Skeletal muscle cell (primary cell): Measurements from ENCODE around the gene UBE2D4.

Experiments used
- DNase-seq: peaks from one replicate; pipeline ENCODE4 v3.0.0-alpha.2; 2010; ENCODE audit warnings: low read depth
- H3K4me3 ChIP-seq: 2 replicates; pipeline ENCODE4 v1.5.1; 2011; ENCODE audit warnings: low read depth, mild to moderate bottlenecking, control low read depth, low read length, moderate library complexity

UBE2D4 gene

GRCh38 chr7:43905956-43906330 is 20.3 kb upstream of the UBE2D4 start:
- DNase-seq, result no peak
- peak overlapping the region; percentile 63 for H3K4me3 ChIP-seq

DNA sequence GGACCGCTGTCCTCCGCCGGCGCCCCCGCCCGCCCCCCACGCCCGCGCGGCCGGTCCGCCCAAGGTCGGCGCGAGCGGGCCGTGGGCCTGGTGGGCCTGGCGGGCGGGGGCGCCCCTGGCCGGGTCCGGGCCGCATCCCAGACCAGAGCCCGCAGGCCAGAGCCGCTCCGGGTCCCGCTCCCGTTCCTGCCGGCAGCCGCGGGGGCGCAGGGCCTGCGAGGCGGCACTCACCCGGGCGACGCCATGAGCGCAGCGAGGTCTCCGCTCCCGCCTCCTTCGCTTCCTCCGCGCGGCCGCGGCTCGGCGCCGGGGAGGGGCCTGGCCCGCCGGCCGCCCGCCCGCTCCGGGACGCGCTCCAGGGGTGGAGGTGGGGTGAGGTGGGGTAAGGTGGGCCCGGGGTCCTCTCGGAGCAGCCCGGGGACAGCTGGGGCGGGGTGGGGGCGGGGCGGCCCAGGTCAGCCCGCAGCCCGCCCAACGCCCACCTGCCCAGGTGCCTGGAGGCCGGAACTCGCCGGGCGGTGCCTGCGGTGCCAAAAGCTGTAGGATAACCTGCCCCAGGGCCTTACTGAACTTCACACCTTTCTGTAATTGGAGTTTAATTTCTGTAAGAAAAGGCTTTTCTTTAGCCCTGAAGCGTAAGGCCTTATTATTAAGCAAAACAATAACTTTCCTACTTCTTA is 19.8 kb upstream of the UBE2D4 start, which contains the start of gene URGCP:
URGCP (minus strand) TSS at position 266 of the 680 bp plus-strand sequence; CDS start at position 245, 21 bp downstream.
- peak within 1 kb of the TSS; percentile 63 for H3K4me3 ChIP-seq
- no peak for DNase-seq

- DNase-seq, result no peak
- no peak overlapping the region for H3K4me3 ChIP-seq
Observed at GRCh38 chr7:43914795-43915194, 11.4 kb upstream of the UBE2D4 start.

DNA sequence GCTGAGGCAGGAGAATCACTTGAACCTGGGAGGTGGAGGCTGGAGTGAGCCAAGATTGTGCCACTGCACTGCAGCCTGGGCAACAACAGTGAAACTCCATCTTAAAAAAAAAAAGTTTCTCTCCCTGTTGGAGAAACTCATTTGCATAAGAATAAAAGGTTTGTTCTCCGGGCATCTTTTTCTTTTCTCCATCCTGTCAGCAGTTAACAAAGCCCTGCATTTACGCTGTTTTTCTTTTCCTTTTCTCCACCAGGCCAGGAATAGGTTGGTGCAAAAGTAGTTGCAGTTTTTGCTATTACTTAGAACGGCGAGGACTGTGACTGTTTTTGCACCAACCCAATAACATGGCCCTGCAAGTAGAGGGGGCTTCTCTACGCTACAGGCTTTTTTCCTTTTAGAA is 10.3 kb upstream of the UBE2D4 start:
- no peak for DNase-seq
- H3K4me3 ChIP-seq, result no peak overlapping the region

DNA sequence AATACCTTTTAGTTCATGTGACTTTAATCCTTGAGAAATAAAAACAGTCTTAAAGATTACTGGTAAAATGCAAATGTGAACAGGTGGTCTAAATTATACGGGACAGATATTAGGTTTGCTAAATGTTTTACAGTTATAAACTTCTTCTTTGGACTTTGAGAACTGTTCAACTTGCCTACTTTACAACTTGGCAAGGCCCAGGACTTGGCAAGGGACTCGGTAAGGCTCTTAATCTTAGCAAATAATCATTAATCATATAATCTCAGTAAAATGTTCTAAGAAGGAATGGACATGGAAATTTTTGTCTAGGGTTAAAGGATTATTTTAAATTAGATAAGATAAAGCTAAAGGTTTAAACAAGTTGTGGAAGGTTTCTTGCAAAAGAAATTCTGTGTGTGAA is 4.8 kb upstream of the UBE2D4 start:
- DNase-seq, result no peak
- no peak overlapping the region for H3K4me3 ChIP-seq

- H3K4me3 ChIP-seq, result no peak overlapping the region
- no peak for DNase-seq
Observed at GRCh38 chr7:43922726-43923125, 3.5 kb upstream of the UBE2D4 start.

DNA sequence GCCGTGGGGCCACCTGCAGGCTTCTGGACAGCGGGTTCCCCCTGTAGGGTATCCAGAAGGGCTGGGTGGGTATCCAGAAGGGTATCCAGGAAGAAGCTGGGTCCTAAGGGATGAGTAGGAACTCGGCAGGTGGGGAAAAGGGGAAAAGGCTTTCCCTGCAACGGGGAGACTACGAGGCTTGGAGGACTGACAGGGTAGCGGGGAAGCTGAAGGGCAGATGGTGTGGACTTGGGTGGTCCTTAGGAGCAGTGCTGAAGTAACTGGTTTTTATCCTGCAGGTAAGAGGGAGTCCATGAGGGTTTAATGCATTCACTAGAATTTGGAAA is 525 bp downstream of the UBE2D4 start:
- peak overlapping the region; percentile 76 for H3K4me3 ChIP-seq
- no peak for DNase-seq

DNA sequence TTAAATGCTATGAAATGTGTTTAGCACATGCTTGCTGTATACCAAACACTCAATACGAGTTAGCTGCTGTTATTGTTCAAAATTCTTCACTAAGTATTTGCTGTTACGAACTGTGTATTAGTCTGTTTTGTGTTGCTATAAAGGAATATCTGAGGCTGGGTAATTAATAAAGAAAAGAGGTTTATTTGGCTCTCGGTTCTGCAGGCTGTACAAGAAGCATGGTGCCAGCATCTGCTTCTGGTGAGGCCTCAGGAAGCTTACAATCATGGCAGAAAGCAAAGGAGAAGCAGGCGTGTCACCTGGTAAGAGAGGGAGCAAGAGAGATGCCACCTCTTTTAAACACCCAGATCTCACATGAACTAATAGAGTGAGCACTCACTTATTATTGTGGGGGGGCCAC is 1.6 kb downstream of the UBE2D4 start:
- no peak for DNase-seq

GRCh38 chr7:43929529-43930457 is 3.6 kb downstream of the UBE2D4 start:
- no peak for DNase-seq
- H3K4me3 ChIP-seq, result no peak overlapping the region

More for the DNA sequence above, 1.6 kb downstream of the UBE2D4 start:
- H3K4me3 ChIP-seq, result no peak overlapping the region

GRCh38 chr7:43931346-43931745 is 5.1 kb downstream of the UBE2D4 start:
- no peak for DNase-seq
- H3K4me3 ChIP-seq, result no peak overlapping the region

- H3K4me3 ChIP-seq, result no peak overlapping the region
- DNase-seq, result no peak
Observed at GRCh38 chr7:43933902-43934560, 7.8 kb downstream of the UBE2D4 start.

GRCh38 chr7:43937444-43937843 is 11.2 kb downstream of the UBE2D4 start:
- no peak overlapping the region for H3K4me3 ChIP-seq
- no peak for DNase-seq

- H3K4me3 ChIP-seq, result no peak overlapping the region
- no peak for DNase-seq
Observed at GRCh38 chr7:43938892-43939482, 12.8 kb downstream of the UBE2D4 start.

GRCh38 chr7:43942250-43942649 is 16.0 kb downstream of the UBE2D4 start:
- DNase-seq, result no peak
- H3K4me3 ChIP-seq, result no peak overlapping the region

DNA sequence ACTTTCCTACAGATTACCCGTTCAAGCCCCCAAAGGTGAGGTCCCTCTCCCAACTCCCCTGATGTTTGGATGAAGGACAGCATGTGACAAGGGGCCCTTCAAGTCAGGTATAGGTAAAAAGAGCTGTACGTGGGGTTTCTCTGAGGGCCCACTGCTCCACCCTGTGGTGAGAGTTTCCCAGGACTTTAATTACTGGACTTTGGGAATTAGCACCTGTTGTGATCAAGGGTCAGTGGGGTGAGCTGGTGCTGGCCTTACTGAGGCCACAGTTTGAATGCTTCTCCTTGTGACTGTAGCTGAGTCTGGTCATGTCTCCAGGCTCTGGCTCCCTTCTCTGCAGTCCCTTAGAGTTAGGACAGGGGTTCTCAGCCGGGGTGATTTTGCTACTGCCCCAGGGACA is 16.8 kb downstream of the UBE2D4 start:
- no peak for DNase-seq
- H3K4me3 ChIP-seq, result no peak overlapping the region

DNA sequence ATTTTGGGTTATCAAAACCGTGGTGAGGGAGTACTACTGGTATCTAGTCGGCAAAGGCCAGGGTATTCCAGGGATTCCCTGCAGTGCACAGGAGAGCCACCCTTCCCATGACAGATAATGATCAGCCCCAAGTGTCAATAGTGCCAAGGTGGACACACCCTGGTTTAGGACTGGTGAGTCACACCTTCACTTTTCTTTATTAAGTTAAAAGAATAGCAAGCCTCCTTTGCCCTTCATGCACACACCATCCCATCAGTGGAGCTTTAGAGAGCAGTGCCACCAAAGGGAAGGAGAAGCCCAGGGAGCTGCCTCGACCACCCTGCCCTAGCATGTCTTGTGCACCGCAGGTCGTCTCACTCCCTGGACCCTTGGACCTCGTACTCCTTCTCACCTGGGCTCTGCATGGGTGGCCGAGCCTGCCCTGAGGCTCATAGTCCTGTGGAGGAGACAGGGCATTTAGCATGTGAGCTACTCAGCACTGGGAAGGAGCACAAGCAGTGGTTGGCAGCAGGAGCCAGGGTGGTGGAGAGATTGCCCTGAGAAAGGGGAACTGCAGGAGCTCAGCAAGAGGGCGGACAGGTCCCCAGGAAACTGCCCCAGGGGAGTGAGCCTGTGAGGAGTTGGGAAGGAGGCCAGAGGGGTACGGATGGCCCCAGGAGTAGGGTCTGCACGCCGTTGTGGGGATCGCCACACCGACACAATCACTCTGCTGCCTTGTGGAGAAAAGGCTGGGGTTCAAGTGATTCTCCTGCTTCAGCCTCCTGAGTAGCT is 17.4 kb downstream of the UBE2D4 start:
- no peak for DNase-seq

GRCh38 chr7:43944286-43944685 is 18.1 kb downstream of the UBE2D4 start:
- no peak for DNase-seq
- no peak overlapping the region for H3K4me3 ChIP-seq

More for the DNA sequence above, 17.4 kb downstream of the UBE2D4 start:
- no peak overlapping the region for H3K4me3 ChIP-seq

GRCh38 chr7:43952028-43952427 is 25.8 kb downstream of the UBE2D4 start:
- DNase-seq, result no peak
- no peak overlapping the region for H3K4me3 ChIP-seq

DNA sequence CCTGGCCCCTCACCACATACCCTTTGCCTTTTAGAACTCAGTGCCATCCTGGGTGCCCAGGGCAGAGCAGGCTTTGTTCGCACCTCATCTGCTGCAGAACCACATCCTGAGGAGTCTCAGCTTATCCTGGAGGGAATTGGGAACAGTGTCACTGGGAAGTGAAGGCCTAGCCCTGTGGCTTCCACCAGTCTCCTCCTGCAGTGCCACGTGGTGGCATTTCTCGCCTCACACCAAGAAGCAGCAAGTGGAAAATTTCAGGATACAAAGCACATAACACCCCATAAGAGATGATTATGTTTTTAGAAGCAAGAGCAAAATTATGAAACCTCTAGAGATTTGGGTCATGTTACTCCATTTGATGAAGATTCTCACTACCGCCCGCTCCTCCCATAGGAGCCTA is 26.8 kb downstream of the UBE2D4 start:
- no peak for DNase-seq
- H3K4me3 ChIP-seq, result no peak overlapping the region
